AG04450 (cell line): ENCODE data around the gene JADE2. TPM values are rescaled to one million over a fixed set of nuclear protein-coding genes. Genes with fewer than 3 reads are reported as not detected.
A peak's percentile ranks its signal among the peaks of the same experiment; 100 is the strongest.

Source experiments
- CTCF ChIA-PET: fragments of 300-600, 350-600 bp; formaldehyde crosslinking; extraction: SDS; loops from one replicate; lab custom pipeline; 2022; ENCODE audit warnings: antibody characterized with exemption, inconsistent platforms; lab: Charles Lee
- POLR2A ChIA-PET: fragments of 350-600 bp; formaldehyde crosslinking; extraction: SDS; loops from one replicate; lab custom pipeline; 2021; ENCODE audit warnings: antibody characterized with exemption, inconsistent platforms; lab: Yijun Ruan, JAX
- DNase-seq: peaks from one replicate; pipeline ENCODE4 v3.0.0-alpha.2; 2011; ENCODE audit warnings: low read depth, low spot score
- H3K27ac ChIP-seq: one replicate; pipeline ENCODE4 v1.5.1; 2012; ENCODE audit warnings: low read depth, low read length, control low read depth
- H3K27me3 ChIP-seq: one replicate; pipeline ENCODE4 v1.6.0; 2012; ENCODE audit warnings: low read length; ENCODE audit not compliant: control insufficient read depth, insufficient read depth
- H3K4me3 ChIP-seq: 2 replicates; pipeline ENCODE4 v1.5.1; 2011; ENCODE audit warnings: mild to moderate bottlenecking, low read depth, low read length, control low read depth
- H3K9me3 ChIP-seq: 2 replicates; pipeline ENCODE4 v1.5.1; 2012; ENCODE audit warnings: low read length; ENCODE audit not compliant: control insufficient read depth, insufficient read depth
- CTCF ChIP-seq: IDR thresholded peaks from 2 replicates; pipeline ENCODE4 v1.5.1; 2011; ENCODE audit warnings: low read depth, low read length, control low read depth, inconsistent platforms
- polyA plus RNA-seq: library from polyadenylated mRNA; depleted of rRNA; stranded (reverse); fragments of >200 nt; gene quantifications from 2 replicates; pipeline ENCODE4 v1.2.3, GENCODE V29; 2011

The JADE2 gene
- polyA plus RNA-seq, 1 experiment: 13.2 TPM

- TF ChIP-seq CTCF: no peak
- Histone ChIP-seq H3K9me3 (no peaks in the 10 kb centered on the region), H3K4me3 (no peak overlapping the region), H3K27me3 (no peaks in the 10 kb centered on the region), H3K27ac (peak overlapping the region; percentile 47)
- POLR2A ChIA-PET: interaction anchor here (1.1 kb wide), 1 partner anchor 24 kb away, joined by 4 read pairs; no protein-coding TSS in a partner anchor
- CTCF ChIA-PET: interaction anchor here (1.2 to 1.9 kb wide), 3 partner anchors 48 to 64 kb away, joined by 7 to 11 read pairs (median 7); no protein-coding TSS in a partner anchor
- DNase-seq: no peak
Observed at GRCh38 chr5:134530301-134531077, 5.0 kb downstream of the JADE2 start.

GRCh38 chr5:134533115-134533815, 7.8 kb downstream of the JADE2 start:
- no peak for DNase-seq
- H3K4me3 ChIP-seq: no peak overlapping the region
- no peak overlapping the region for H3K27ac ChIP-seq
- CTCF ChIA-PET: interaction anchor here (0.7 to 1.0 kb wide), 2 partner anchors 23 to 54 kb away, joined by 4 to 5 read pairs; no protein-coding TSS in a partner anchor
- no peaks in the 10 kb centered on the region for H3K27me3 ChIP-seq
- H3K9me3 ChIP-seq: no peaks in the 10 kb centered on the region
- POLR2A ChIA-PET: interaction anchor here (0.7 kb wide), 1 partner anchor 29 kb away, joined by 3 read pairs; no protein-coding TSS in a partner anchor
- no peak for TF ChIP-seq CTCF

DNA sequence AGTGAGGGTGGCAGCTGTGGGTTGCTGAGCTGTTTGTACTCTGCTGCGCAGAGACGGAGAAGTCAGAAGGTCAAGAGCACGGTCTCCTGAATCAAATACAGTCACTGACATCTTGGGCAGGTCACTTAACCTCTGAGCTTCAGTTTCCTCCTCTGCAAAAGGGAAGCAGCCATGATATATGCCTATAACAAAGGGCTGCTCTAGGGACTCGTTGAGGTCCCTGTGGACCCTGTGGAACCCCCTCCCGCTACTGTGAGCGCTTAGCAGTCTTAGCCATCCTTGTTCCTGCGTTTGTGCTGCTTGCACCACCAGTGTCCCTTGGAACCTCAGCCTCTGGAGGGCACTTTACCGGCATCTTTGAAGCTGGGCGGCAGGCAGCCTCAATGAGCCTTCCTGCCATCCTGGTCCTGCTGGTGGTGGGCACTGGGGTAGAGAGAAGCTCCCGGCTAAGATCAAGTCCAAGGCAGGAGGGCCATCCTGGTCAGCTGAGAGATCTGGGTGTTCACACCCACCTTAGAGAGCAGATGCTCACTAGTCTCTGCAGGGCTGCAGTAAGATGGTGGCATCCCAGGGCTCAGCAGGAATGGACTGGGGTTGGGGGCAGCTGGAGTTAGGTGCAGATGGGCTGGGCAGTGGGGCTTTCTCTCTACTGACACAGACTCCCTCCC, 8.7 kb downstream of the JADE2 start:
- DNase-seq: no peak
- no peak overlapping the region for H3K27ac ChIP-seq
- TF ChIP-seq CTCF: no peak
- CTCF ChIA-PET: interaction anchor here (0.6 to 0.7 kb wide), 2 partner anchors 22 to 122 kb away, joined by 3 to 4 read pairs; partner anchors contain the start of gene CDKN2AIPNL
- H3K9me3 ChIP-seq: no peaks in the 10 kb centered on the region
- no peak overlapping the region for H3K4me3 ChIP-seq
- H3K27me3 ChIP-seq: no peaks in the 10 kb centered on the region
- POLR2A ChIA-PET: interaction anchor here (0.7 kb wide), 1 partner anchor 28 kb away, joined by 3 read pairs; no protein-coding TSS in a partner anchor

GRCh38 chr5:134534726-134535110, 9.2 kb downstream of the JADE2 start:
- DNase-seq: no peak
- Histone ChIP-seq H3K4me3 (no peak overlapping the region), H3K27me3 (no peaks in the 10 kb centered on the region), H3K27ac (no peak overlapping the region), H3K9me3 (no peaks in the 10 kb centered on the region)
- TF ChIP-seq CTCF: no peak
- ChIA-PET CTCF (interaction anchor here (0.6 kb wide), 1 partner anchor 123 kb away, joined by 3 read pairs; the partner anchor contains the start of gene CDKN2AIPNL), POLR2A (no interaction called here)
